Astrocyte of the spinal cord (primary cell): ENCODE data around the gene KYAT1.

Source experiments
- DNase-seq: peaks from one replicate; pipeline ENCODE4 v3.0.0; 2011; ENCODE audit warnings: low read depth, low spot score
- H3K4me3 ChIP-seq: 2 replicates; pipeline ENCODE4 v1.5.1; 2011; ENCODE audit warnings: low read depth, mild to moderate bottlenecking, low read length, moderate library complexity
- CTCF ChIP-seq: IDR thresholded peaks from 2 replicates; pipeline ENCODE4 v1.5.1; 2012; ENCODE audit warnings: low read depth, mild to moderate bottlenecking, low read length, inconsistent platforms
- in situ Hi-C: cut with HindIII; loops from 2 replicates; pipeline ENCODE4 v1.10.0; 2017; ENCODE audit warnings: low sequenced_read_pairs

The KYAT1 gene

GRCh38 chr9:128920381-128921058 is 38.8 kb upstream of the KYAT1 start, which contains the start of gene PHYHD1:
Gene PHYHD1 (plus strand): TSS chr9:128920982. CDS start chr9:128922324, 1,342 bp downstream.
- no peak for TF ChIP-seq CTCF
- in situ Hi-C loops = no loop called here
- DNase-seq = peak; percentile 53
- no peak within 1 kb of the TSS for H3K4me3 ChIP-seq

DNA sequence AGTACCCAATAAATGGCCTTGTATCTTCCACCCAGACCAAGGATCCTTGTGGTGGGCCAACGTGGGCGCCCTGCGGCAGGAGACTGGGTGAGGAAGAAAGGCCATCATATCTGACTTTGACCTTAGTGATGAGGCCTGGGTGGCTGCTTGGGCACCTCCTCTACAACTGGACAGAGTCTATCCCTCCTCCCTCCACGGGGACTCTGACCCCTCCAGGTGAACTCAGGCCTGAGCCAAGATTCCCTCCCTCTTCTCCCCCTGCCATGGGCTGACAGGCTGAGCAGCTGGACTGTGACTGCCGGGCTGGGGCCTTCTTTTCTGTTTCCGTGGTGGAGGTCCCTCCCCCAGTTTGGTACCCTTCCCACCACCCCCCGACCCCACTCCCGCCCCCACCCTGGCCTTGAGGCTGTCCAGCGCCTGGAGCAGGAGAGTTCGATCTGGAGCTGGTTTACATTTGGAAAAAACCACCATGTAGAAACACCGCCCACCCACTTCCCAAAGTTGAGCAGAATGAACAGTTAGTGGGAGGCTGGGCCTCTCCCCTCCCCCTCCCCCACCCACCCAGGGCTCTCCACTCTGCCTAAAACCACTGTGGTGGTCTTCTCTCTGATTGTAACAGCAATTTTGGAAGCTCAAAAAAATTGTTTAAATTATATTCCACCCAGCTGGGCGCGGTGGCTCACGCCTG is 37.8 kb upstream of the KYAT1 start:
- TF ChIP-seq CTCF = no peak
- no peak overlapping the region for H3K4me3 ChIP-seq
- in situ Hi-C loops = no loop called here
- DNase-seq = no peak

- no peak overlapping the region for H3K4me3 ChIP-seq
- TF ChIP-seq CTCF = no peak
- in situ Hi-C loops = no loop called here
- DNase-seq = no peak
These were observed 37.2 kb upstream of the KYAT1 start for GRCh38 chr9:128918921-128919320.

- in situ Hi-C loops = no loop called here
- H3K4me3 ChIP-seq = no peak overlapping the region
- no peak for TF ChIP-seq CTCF
- peak; percentile 76 for DNase-seq
These were observed 35.5 kb upstream of the KYAT1 start for GRCh38 chr9:128917151-128917849.

- no peak overlapping the region for H3K4me3 ChIP-seq
- in situ Hi-C loops = no loop called here
- no peak for TF ChIP-seq CTCF
- DNase-seq = no peak
These were observed 35.0 kb upstream of the KYAT1 start for GRCh38 chr9:128916745-128917144.

GRCh38 chr9:128916204-128916603 is 34.5 kb upstream of the KYAT1 start:
- no peak for DNase-seq
- in situ Hi-C loops = no loop called here
- TF ChIP-seq CTCF = no peak
- H3K4me3 ChIP-seq = no peak overlapping the region
